ENCODE measurements around the gene PSEN2.

DNA sequence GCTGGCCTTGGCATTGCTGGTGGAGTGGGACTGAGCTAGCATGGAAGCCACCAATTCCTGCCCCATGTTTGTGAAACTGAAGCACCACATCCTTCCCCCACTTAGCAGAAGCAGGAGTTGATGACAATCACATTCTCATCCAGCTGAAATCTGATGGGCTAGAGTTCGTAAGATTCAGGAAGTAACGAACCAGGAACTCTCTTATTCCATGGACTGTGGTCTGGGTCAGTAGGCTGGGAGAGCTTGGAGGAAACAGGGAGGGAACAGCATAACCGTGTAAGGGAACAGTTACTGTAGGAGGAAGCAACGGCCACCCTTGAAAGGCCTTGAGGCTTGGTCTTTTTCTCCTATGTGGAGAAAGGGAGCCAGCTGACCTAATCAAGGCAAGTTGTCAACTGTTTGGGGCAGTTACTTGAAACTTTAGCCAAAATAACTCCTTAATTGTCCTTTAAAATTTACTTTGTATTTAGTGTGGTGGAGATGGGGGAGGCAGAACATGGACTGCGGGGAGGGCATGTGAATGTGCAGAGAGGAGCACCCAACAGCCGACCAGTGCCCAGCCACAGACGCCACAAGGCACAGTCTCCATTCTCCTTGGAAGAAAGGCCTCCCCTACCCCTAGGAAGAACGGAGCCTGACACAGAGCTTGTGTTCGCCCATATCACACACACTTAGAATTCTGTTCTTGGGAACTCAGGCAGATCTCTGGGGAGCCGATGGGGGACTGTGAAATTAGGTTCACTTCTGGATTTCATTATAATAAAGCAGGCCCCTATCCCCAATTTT lies 67.7 kb downstream of the PSEN2 start:
- TF ChIP-seq, protein P1, sequence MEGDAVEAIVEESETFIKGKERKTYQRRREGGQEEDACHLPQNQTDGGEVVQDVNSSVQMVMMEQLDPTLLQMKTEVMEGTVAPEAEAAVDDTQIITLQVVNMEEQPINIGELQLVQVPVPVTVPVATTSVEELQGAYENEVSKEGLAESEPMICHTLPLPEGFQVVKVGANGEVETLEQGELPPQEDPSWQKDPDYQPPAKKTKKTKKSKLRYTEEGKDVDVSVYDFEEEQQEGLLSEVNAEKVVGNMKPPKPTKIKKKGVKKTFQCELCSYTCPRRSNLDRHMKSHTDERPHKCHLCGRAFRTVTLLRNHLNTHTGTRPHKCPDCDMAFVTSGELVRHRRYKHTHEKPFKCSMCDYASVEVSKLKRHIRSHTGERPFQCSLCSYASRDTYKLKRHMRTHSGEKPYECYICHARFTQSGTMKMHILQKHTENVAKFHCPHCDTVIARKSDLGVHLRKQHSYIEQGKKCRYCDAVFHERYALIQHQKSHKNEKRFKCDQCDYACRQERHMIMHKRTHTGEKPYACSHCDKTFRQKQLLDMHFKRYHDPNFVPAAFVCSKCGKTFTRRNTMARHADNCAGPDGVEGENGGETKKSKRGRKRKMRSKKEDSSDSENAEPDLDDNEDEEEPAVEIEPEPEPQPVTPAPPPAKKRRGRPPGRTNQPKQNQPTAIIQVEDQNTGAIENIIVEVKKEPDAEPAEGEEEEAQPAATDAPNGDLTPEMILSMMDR (IDR thresholded peaks at IDR 0.05) = no peak
- peak in 1 of 4 donors; percentile 15 for TF ChIP-seq POLR2A (IDR thresholded peaks at IDR 0.05)
